LNCAP (cell line): ENCODE data around the gene ART5.

Experiments
- TF ChIP-seq, protein P1 (sequence below): fragments of 450-650 bp; IDR thresholded peaks from 2 replicates; pipeline ENCODE4 v1.5.1; 2017; ENCODE audit warnings: mild to moderate bottlenecking

The ART5 gene

DNA sequence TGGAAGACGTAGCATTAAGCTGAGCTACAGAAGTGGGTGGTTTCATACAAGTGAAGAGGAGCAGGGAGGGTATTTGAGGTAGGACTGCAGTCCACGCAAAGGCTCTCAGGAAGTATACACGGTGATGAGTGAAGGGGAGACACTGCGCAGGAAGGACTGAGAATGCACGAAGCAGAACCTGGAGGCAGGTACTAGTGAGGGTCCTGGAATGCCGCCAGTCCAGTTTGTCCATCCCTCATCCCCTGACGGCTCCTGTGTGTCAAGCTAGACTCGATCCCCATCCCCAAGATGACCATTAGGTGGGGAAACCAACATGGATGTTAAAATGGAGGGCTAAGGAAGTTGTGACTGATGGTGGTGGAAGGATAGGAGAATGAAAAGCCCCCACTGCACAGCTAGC is 23.8 kb downstream of the ART5 start:
- TF ChIP-seq, protein P1, sequence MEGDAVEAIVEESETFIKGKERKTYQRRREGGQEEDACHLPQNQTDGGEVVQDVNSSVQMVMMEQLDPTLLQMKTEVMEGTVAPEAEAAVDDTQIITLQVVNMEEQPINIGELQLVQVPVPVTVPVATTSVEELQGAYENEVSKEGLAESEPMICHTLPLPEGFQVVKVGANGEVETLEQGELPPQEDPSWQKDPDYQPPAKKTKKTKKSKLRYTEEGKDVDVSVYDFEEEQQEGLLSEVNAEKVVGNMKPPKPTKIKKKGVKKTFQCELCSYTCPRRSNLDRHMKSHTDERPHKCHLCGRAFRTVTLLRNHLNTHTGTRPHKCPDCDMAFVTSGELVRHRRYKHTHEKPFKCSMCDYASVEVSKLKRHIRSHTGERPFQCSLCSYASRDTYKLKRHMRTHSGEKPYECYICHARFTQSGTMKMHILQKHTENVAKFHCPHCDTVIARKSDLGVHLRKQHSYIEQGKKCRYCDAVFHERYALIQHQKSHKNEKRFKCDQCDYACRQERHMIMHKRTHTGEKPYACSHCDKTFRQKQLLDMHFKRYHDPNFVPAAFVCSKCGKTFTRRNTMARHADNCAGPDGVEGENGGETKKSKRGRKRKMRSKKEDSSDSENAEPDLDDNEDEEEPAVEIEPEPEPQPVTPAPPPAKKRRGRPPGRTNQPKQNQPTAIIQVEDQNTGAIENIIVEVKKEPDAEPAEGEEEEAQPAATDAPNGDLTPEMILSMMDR, result no peak

DNA sequence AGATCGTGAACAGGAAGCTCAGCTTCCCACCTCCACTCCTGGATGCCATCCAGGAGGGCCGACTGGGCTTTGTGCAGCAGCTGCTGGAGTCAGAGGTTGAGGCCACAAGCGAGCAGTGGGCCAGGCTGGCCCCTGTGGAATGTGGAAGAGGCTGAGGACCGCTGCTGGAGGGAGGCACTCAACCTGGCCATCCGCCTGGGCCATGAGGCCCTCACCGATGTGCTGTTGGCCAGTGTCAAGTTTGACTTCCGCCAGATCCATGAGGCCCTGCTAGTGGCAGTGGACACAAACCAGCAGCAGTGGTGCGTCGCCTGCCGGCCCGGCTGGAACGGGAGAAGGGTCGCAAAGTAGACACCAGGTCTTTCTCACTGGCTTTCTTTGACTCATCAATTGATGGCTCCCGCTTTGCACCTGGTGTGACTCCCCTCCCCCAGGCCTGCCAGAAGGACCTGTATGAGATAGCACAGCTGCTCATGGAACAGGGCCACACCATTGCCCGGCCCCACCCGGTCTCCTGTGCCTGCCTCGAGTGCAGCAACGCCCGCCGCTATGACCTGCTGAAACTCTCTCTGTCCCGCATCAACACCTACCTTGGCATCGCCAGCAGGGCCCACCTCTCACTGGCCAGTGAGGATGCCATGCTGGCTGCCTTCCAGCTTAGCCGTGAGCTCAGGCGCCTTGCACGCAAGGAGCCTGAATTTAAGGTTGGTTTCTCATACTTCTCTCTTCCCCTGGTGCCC is 24.9 kb downstream of the ART5 start:
- TF ChIP-seq, protein P1, result no peak

DNA sequence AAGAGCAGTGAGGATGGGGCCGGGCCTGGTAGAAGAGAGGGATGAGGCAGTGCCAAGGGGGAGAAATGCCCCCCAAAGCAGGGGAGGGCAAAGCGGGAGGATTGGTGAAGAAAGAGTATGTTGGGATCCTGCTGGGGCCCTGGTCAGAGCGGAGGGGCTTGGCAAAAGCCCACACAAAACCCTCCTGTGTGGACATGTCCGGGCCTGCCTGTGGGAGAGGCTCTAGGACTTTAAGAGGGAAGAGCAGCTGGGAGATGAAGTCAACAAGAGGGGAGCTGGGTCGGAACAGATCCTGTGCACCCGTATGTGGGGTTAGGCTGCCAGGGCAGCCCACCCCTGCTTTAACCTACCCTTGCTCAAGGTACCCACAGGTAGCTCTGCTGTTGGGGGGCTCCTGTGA is 25.8 kb downstream of the ART5 start:
- TF ChIP-seq, protein P1, result no peak

DNA sequence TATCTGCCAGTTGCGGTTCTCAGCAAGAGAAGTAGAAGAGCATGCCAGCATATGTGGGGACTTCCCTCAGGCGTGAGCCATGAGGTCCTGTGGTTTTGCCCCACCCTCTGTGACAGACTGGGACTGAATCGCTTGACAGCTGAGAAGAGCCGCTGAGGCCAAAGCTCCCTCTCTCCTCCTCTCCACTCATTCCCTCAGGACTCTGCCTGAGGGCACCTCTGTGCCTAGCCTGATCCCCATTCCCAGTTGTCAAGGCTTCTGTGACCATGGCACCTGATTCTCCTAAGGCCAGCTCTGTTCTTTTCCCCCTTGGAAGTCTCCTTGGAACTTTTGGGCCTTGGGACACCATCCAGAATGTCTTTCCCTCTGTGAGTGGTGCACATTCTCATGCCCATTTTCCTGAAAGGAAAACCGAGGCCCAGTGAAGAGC is 27.0 kb downstream of the ART5 start:
- TF ChIP-seq, protein P1, result no peak

DNA sequence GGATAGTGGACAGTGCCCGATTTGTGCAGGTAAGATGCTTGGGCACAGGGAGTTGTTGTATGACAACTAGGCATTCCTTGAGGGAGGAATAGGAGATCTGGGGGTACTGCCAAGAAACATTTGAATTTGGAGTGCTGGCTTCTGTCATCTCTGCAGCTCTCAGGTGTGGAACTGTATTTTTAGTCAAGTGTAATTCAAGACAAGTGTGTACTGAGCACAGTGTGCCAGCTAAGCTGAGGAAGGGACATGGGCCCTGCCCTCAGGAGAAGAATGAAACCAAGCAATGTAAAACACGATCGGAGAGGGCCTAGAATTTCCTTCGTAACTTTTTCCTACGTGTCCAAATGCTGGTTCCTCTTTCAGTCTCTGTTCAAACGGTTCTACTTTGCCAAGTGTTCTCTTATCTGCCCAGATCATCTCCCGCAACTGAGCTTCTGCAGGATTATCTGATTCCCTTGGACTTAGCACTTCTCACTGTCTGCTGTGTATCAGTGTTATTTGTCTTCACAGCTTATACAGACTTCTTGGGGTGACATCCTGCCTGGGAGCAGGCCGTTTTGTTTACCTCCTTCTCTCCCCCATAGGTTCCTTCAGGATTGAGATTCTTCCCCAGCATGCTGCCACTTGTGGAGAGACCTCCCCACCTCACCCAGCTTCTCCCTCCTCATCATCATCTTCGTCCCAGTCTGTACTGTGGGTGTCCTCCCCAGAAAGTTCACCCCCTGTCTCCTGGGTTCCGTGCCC is 27.6 kb downstream of the ART5 start:
- TF ChIP-seq, protein P1, result no peak

DNA sequence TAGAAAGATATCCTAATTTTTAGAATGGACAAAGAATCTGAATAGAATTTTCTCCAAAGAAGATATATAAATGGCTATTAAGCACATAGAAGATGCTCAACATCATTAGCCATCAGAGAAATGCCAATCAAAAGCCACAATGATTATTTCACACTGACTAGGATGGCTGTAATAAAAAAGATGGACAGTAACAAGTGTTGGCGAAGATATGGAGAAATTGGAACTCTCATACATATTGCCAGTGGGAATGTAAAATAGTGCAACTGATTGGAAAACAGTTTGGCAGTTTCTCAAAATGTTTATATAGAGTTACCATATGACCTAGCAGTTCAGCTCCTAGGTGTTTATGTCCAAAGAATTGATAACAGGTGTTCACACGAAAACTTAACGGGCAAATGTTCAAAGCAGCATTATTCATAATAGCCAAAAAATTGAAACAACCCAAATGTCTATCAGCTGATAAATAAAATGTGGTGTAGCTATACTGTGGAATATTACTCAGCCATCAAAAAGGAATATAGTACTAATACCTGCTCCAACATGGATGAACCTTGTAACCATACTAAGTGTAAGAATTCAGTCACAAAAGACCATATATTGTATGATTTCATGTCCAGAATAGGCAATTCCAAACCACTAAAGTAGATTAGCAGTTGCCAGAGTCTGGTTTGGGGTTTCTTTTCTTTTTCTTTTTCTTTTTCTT is 29.7 kb downstream of the ART5 start:
- TF ChIP-seq, protein P1, result no peak

DNA sequence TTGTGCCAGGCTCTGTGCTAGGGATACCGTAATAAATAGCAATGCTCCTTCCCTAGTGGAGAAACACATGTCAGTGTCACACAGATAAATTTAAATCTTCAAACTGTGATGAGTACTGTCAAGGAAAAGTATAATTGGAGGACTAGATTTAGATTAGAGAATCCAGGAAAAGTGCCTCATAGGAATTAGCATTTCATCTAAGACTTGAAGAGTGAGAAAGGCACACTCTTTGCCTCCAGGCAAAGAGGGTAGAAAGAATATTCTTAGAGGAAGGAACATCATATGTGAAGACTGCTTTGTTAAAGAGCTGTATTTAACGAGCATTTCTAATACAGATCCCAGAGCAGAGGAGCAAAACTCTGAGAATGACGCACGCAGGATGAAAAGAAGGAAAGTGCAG is 30.9 kb downstream of the ART5 start:
- TF ChIP-seq, protein P1, result no peak
